A673 (cell line): ENCODE results near the gene GYG1.

Experiments used
- EZH2 ChIP-seq: fragments of 200-600 bp; sonication (generic); IDR thresholded peaks from 2 replicates; pipeline ENCODE4 v1.6.1; 2017; ENCODE audit warnings: borderline replicate concordance, low read depth, mild to moderate bottlenecking, mixed read lengths, antibody characterized with exemption, low read length; ENCODE audit not compliant: poor library complexity, severe bottlenecking
- TF ChIP-seq, protein P1 (sequence below): fragments of 300-800, 200-600 bp; sonication (generic); conservative IDR thresholded peaks from 2 replicates; pipeline ENCODE4 v1.5.1; 2017; ENCODE audit warnings: low read depth, mild to moderate bottlenecking, antibody characterized with exemption, low read length, moderate library complexity, mixed read lengths

DNA sequence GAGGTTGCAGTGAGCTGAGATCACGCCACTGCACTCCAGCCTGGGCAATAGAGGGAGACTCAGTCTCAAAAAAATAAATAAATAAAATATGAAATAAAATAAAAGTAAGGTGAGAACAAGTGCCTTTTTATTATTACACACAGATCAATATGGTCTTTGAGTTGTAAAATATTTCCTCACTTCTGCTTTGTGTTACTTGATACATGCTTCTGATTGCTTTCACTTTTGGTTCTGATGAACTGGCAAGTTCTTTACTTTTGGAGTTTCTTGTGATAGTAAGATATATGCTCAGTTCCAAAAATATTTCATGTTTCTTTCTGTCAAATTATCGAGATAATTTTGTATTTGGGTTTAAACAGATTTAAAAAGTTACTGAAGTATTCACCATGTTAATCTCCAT lies 16.6 kb upstream of the GYG1 start:
- TF ChIP-seq, protein P1, sequence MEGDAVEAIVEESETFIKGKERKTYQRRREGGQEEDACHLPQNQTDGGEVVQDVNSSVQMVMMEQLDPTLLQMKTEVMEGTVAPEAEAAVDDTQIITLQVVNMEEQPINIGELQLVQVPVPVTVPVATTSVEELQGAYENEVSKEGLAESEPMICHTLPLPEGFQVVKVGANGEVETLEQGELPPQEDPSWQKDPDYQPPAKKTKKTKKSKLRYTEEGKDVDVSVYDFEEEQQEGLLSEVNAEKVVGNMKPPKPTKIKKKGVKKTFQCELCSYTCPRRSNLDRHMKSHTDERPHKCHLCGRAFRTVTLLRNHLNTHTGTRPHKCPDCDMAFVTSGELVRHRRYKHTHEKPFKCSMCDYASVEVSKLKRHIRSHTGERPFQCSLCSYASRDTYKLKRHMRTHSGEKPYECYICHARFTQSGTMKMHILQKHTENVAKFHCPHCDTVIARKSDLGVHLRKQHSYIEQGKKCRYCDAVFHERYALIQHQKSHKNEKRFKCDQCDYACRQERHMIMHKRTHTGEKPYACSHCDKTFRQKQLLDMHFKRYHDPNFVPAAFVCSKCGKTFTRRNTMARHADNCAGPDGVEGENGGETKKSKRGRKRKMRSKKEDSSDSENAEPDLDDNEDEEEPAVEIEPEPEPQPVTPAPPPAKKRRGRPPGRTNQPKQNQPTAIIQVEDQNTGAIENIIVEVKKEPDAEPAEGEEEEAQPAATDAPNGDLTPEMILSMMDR: no peak
- TF ChIP-seq EZH2: no peak
